Keratinocyte (primary cell): Measurements from ENCODE around the gene FAF1.

Source experiments
- EZH2 ChIP-seq: IDR thresholded peaks from one replicate; pipeline ENCODE4 v1.6.1; 2012; ENCODE audit warnings: inconsistent platforms, mild to moderate bottlenecking, low read length, moderate library complexity
- TF ChIP-seq, protein P1 (sequence below), 3 experiments: IDR thresholded peaks in 1 of 3; conservative IDR thresholded peaks in 1 of 3; optimal IDR thresholded peaks in 1 of 3; 2 replicates in 2 of 3; 3 replicates in 1 of 3; pipeline versions ENCODE3 to v1.5.1; 2011; ENCODE audit warnings: low read length in 3 of 3, mild to moderate bottlenecking in 3 of 3, moderate library complexity in 2 of 3, control low read depth in 1 of 3, inconsistent platforms in 1 of 3; ENCODE audit not compliant: insufficient read depth in 2 of 3; ENCODE audit errors: extremely low read depth in 1 of 3

DNA sequence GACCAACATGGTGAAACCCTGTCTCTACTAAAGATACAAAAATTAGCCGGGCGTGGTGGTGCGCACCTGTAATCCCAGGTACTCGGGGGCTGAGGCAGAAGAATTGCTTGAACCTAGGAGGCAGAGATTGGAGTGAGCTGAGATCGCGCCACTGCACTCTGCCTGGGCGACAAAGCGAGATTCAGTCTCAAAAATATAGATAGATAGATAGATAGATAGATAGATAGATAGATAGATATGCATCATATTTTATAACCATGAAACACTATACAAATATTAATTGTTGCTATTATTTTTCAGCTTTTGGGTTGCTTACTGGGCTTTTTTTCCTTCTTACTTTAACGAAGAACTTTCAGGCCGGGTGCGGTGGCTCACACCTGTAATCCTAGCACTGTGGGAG is 4.8 kb upstream of the FAF1 start:
- TF ChIP-seq, protein P1, sequence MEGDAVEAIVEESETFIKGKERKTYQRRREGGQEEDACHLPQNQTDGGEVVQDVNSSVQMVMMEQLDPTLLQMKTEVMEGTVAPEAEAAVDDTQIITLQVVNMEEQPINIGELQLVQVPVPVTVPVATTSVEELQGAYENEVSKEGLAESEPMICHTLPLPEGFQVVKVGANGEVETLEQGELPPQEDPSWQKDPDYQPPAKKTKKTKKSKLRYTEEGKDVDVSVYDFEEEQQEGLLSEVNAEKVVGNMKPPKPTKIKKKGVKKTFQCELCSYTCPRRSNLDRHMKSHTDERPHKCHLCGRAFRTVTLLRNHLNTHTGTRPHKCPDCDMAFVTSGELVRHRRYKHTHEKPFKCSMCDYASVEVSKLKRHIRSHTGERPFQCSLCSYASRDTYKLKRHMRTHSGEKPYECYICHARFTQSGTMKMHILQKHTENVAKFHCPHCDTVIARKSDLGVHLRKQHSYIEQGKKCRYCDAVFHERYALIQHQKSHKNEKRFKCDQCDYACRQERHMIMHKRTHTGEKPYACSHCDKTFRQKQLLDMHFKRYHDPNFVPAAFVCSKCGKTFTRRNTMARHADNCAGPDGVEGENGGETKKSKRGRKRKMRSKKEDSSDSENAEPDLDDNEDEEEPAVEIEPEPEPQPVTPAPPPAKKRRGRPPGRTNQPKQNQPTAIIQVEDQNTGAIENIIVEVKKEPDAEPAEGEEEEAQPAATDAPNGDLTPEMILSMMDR (optimal IDR thresholded peaks at IDR 0.05 in 1 of 3, IDR thresholded peaks at IDR 0.05 in 1 of 3, conservative IDR thresholded peaks at IDR 0.05 in 1 of 3; ENCODE audit: extremely low read depth in 1 of 3, insufficient read depth in 2 of 3, low read length in 3 of 3), result no peak
- no peak for TF ChIP-seq EZH2
